Caco-2 (cell line): ENCODE data around the gene TTC9. TPM values are rescaled to one million over a fixed set of nuclear protein-coding genes. Genes with fewer than 3 reads are reported as not detected.

Experiments
- BruUV-seq: library from RNA; stranded (reverse); fragments of 400-500 nt; replicated peaks from 2 replicates; lab custom pipeline; 2021; lab: Mats Ljungman, UMichigan
- CTCF ChIA-PET: fragments of 300-600 bp; sonication (Branson Sonifier 250); formaldehyde crosslinking; loops from one replicate; lab custom pipeline; 2022; ENCODE audit warnings: antibody characterized with exemption; lab: Charles Lee
- POLR2A ChIA-PET: fragments of 300-600 bp; sonication (Branson Sonifier 250); formaldehyde crosslinking; loops from one replicate; lab custom pipeline; 2022; ENCODE audit warnings: antibody characterized with exemption; lab: Charles Lee
- DNase-seq, 2 experiments: peaks; one replicate each; pipeline versions ENCODE4 v3.0.0 to v3.0.0-alpha.2; 2020 to 2022
- H3K27me3 ChIP-seq: replicated peaks from 2 replicates; pipeline ENCODE4 v1.6.0; 2011; ENCODE audit warnings: low read length; ENCODE audit not compliant: control insufficient read depth, insufficient read depth
- H3K36me3 ChIP-seq: 2 replicates; pipeline ENCODE4 v1.5.1; 2011; ENCODE audit warnings: low read length; ENCODE audit not compliant: control insufficient read depth, insufficient read depth
- H3K4me1 ChIP-seq: fragments of 250-450 bp; sonication (Bioruptor Pico); 2 replicates; pipeline ENCODE4 v1.5.1; 2020; ENCODE audit warnings: mild to moderate bottlenecking
- H3K4me3 ChIP-seq: 2 replicates; pipeline ENCODE4 v1.5.1; 2011; ENCODE audit warnings: low read depth, mild to moderate bottlenecking, control low read depth, low read length
- H3K9me3 ChIP-seq: fragments of 250-450 bp; sonication (Bioruptor Pico); 2 replicates; pipeline ENCODE4 v1.5.1; 2020; ENCODE audit warnings: mild to moderate bottlenecking, moderate library complexity
- H3K27ac Mint-ChIP-seq: one replicate; pipeline ENCODE4 v1.8.0; 2022; ENCODE audit warnings: mixed read lengths; ENCODE audit not compliant: unreplicated experiment
- H3K27me3 Mint-ChIP-seq: one replicate; pipeline ENCODE4 v1.8.0; 2022; ENCODE audit warnings: mixed read lengths; ENCODE audit not compliant: insufficient read depth, unreplicated experiment
- H3K36me3 Mint-ChIP-seq: one replicate; pipeline ENCODE4 v1.8.0; 2022; ENCODE audit warnings: mild to moderate bottlenecking, mixed read lengths; ENCODE audit not compliant: insufficient read depth, unreplicated experiment
- H3K4me1 Mint-ChIP-seq: one replicate; pipeline ENCODE4 v1.8.0; 2022; ENCODE audit warnings: low read depth, mixed read lengths; ENCODE audit not compliant: unreplicated experiment
- H3K4me3 Mint-ChIP-seq: one replicate; pipeline ENCODE4 v1.8.0; 2022; ENCODE audit warnings: mild to moderate bottlenecking, moderate library complexity, mixed read lengths; ENCODE audit not compliant: unreplicated experiment
- H3K9me3 Mint-ChIP-seq: one replicate; pipeline ENCODE4 v1.8.0; 2022; ENCODE audit warnings: mixed read lengths; ENCODE audit not compliant: unreplicated experiment
- intact Hi-C: fragments of 100-400 bp; cut with micrococcal nuclease; formaldehyde crosslinking; loops from one replicate; pipeline ENCODE4 v1.10.0; 2022; ENCODE audit not compliant: unreplicated experiment
- total RNA-seq: library from RNA; stranded (reverse); gene quantifications from 2 replicates; pipeline ENCODE4 v1.2.3, GENCODE V29; 2022
- TF ChIP-seq, protein P1 (sequence below), 2 experiments: fragments of 200-600 bp in 1 of 2; IDR thresholded peaks; 1 replicate in 1 of 2; 2 replicates in 1 of 2; pipeline versions ENCODE4 v1.5.1 to v1.8.0; 2011 to 2022; ENCODE audit warnings: antibody characterized with exemption in 1 of 2, control low read depth in 1 of 2, inconsistent platforms in 1 of 2, low read depth in 1 of 2, low read length in 1 of 2, mild to moderate bottlenecking in 1 of 2, moderate library complexity in 1 of 2; ENCODE audit not compliant: insufficient read depth in 1 of 2, severe bottlenecking in 1 of 2, unreplicated experiment in 1 of 2

TTC9 gene
- total RNA-seq, 1 experiment from 2014 or later: 4.6 TPM

DNA sequence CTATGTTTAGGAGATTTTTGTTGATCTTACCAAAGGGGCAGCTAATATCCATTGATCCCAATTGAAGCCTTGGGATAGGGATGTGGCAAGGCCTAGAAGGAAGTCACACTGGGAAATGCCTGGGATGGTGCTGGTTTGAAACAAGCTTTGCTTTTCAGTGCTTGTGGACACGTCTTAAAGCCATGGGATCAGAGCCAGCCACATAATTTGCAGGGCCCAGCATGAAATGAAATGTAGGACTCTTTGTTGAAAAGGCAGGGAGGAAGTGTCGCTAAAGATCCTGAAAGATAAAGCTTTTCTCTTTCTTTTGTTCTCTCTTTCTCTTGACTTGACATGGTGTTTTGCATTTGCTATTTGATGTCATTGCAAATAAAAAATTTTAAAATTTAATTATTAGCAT is 5.0 kb downstream of the TTC9 start:
- ChIA-PET POLR2A (no interaction called here), CTCF (no interaction called here)
- Mint-ChIP-seq H3K4me3 (no peak overlapping the region), H3K36me3 (no peaks in the 10 kb centered on the region), H3K27me3 (no peaks in the 10 kb centered on the region), H3K27ac (no peak overlapping the region), H3K9me3 (no peaks in the 10 kb centered on the region), H3K4me1 (peaks cover 5% of the 10 kb centered on the region)
- no peaks in the 10 kb centered on the region for H3K27me3 ChIP-seq
- intact Hi-C loops: no loop called here
- BruUV-seq: no TSS peak
- no peaks in the 10 kb centered on the region for H3K36me3 ChIP-seq
- no peaks in the 10 kb centered on the region for H3K4me1 ChIP-seq
- H3K4me3 ChIP-seq: no peak overlapping the region
- TF ChIP-seq, protein P1, sequence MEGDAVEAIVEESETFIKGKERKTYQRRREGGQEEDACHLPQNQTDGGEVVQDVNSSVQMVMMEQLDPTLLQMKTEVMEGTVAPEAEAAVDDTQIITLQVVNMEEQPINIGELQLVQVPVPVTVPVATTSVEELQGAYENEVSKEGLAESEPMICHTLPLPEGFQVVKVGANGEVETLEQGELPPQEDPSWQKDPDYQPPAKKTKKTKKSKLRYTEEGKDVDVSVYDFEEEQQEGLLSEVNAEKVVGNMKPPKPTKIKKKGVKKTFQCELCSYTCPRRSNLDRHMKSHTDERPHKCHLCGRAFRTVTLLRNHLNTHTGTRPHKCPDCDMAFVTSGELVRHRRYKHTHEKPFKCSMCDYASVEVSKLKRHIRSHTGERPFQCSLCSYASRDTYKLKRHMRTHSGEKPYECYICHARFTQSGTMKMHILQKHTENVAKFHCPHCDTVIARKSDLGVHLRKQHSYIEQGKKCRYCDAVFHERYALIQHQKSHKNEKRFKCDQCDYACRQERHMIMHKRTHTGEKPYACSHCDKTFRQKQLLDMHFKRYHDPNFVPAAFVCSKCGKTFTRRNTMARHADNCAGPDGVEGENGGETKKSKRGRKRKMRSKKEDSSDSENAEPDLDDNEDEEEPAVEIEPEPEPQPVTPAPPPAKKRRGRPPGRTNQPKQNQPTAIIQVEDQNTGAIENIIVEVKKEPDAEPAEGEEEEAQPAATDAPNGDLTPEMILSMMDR (IDR thresholded peaks at IDR 0.05; ENCODE audit: insufficient read depth in 1 of 2, low read depth in 1 of 2, low read length in 1 of 2, severe bottlenecking in 1 of 2, unreplicated experiment in 1 of 2): no peak
- no peak for DNase-seq
- no peaks in the 10 kb centered on the region for H3K9me3 ChIP-seq

- Mint-ChIP-seq H3K27me3 (no peaks in the 10 kb centered on the region), H3K27ac (no peak overlapping the region), H3K9me3 (no peaks in the 10 kb centered on the region), H3K4me1 (peaks cover 1% of the 10 kb centered on the region), H3K36me3 (no peaks in the 10 kb centered on the region), H3K4me3 (no peak overlapping the region)
- TF ChIP-seq, protein P1 (IDR thresholded peaks at IDR 0.05; ENCODE audit: insufficient read depth in 1 of 2, low read depth in 1 of 2, low read length in 1 of 2, severe bottlenecking in 1 of 2, unreplicated experiment in 1 of 2): no peak
- no peaks in the 10 kb centered on the region for H3K4me1 ChIP-seq
- no peak overlapping the region for H3K4me3 ChIP-seq
- H3K27me3 ChIP-seq: no peaks in the 10 kb centered on the region
- no peak for DNase-seq
- intact Hi-C loops: no loop called here
- ChIA-PET POLR2A (no interaction called here), CTCF (no interaction called here)
- no peaks in the 10 kb centered on the region for H3K36me3 ChIP-seq
- H3K9me3 ChIP-seq: no peaks in the 10 kb centered on the region
- no TSS peak for BruUV-seq
These were observed 6.6 kb downstream of the TTC9 start for GRCh38 chr14:70648346-70648745.

GRCh38 chr14:70649803-70650202 is 8.1 kb downstream of the TTC9 start:
- H3K9me3 ChIP-seq: no peaks in the 10 kb centered on the region
- TF ChIP-seq, protein P1 (IDR thresholded peaks at IDR 0.05; ENCODE audit: insufficient read depth in 1 of 2, low read depth in 1 of 2, low read length in 1 of 2, severe bottlenecking in 1 of 2, unreplicated experiment in 1 of 2): no peak
- no TSS peak for BruUV-seq
- Mint-ChIP-seq H3K9me3 (no peaks in the 10 kb centered on the region), H3K4me1 (no peaks in the 10 kb centered on the region), H3K27me3 (no peaks in the 10 kb centered on the region), H3K4me3 (no peak overlapping the region), H3K27ac (no peak overlapping the region), H3K36me3 (no peaks in the 10 kb centered on the region)
- POLR2A ChIA-PET: no interaction called here
- H3K36me3 ChIP-seq: no peaks in the 10 kb centered on the region
- CTCF ChIA-PET: no interaction called here
- no peaks in the 10 kb centered on the region for H3K27me3 ChIP-seq
- no peak for DNase-seq
- intact Hi-C loops: no loop called here
- no peaks in the 10 kb centered on the region for H3K4me1 ChIP-seq
- no peak overlapping the region for H3K4me3 ChIP-seq
